Neural cell (in vitro differentiated cells): ENCODE measurements around the gene CNFN.

Experiments used
- CTCF ChIP-seq: fragments of 450-650 bp; IDR thresholded peaks from 2 replicates; pipeline ENCODE4 v1.5.1; 2014; ENCODE audit warnings: antibody characterized with exemption, mild to moderate bottlenecking, moderate library complexity; ENCODE audit not compliant: poor library complexity, severe bottlenecking
- EP300 ChIP-seq: fragments of 450-650 bp; conservative IDR thresholded peaks from 2 replicates; pipeline ENCODE4 v1.6.1; 2014; ENCODE audit warnings: antibody characterized with exemption, mild to moderate bottlenecking, moderate library complexity; ENCODE audit not compliant: poor library complexity, severe bottlenecking
- EZH2 ChIP-seq: fragments of 200-600, 300-800 bp; shearing (Covaris generic), sonication (generic); IDR thresholded peaks from 2 replicates; pipeline ENCODE4 v1.6.1; 2014; ENCODE audit warnings: antibody characterized with exemption, low read length, borderline replicate concordance, mild to moderate bottlenecking; ENCODE audit not compliant: insufficient read depth, poor library complexity, severe bottlenecking
- MXI1 ChIP-seq: fragments of 450-650 bp; conservative IDR thresholded peaks from 2 replicates; pipeline ENCODE4 v1.6.1; 2014; ENCODE audit warnings: antibody characterized with exemption, mild to moderate bottlenecking; ENCODE audit not compliant: poor library complexity, severe bottlenecking
- POLR2AphosphoS5 ChIP-seq: IDR thresholded peaks from 2 replicates; pipeline ENCODE4 v1.6.1; 2012
- SMC3 ChIP-seq: fragments of 450-650 bp; conservative IDR thresholded peaks from 2 replicates; pipeline ENCODE4 v1.6.1; 2014; ENCODE audit warnings: antibody characterized with exemption, mild to moderate bottlenecking, moderate library complexity; ENCODE audit not compliant: poor library complexity
- TAF1 ChIP-seq: IDR thresholded peaks from 2 replicates; pipeline ENCODE4 v1.6.1; 2012; ENCODE audit warnings: low read depth

- TF ChIP-seq MXI1 = no peak
- no peak for TF ChIP-seq CTCF
- no peak for TF ChIP-seq POLR2AphosphoS5
- no peak for TF ChIP-seq EZH2
- no peak for TF ChIP-seq SMC3
- no peak for TF ChIP-seq EP300
- TF ChIP-seq TAF1 = no peak
Measured at GRCh38 chr19:42368765-42369164, 21.3 kb downstream of the CNFN start.
